ENCODE measurements around the gene BATF.

GRCh38 chr14:75531256-75531655 lies 9.0 kb downstream of the BATF start:
- no peak for TF ChIP-seq POLR2AphosphoS5 (IDR thresholded peaks at IDR 0.05; ENCODE audit: borderline replicate concordance, low read depth, low read length)
- no peak for TF ChIP-seq EZH2 (IDR thresholded peaks at IDR 0.05)

Data from SK-N-MC (cell line).